Caco-2 (cell line): ENCODE results near the gene TBCB. TPM values are rescaled to one million over a fixed set of nuclear protein-coding genes. Genes with fewer than 3 reads are reported as not detected.

Experiments used
- BruUV-seq: library from RNA; stranded (reverse); fragments of 400-500 nt; replicated peaks from 2 replicates; lab custom pipeline; 2021; lab: Mats Ljungman, UMichigan
- CTCF ChIA-PET: fragments of 300-600 bp; sonication (Branson Sonifier 250); formaldehyde crosslinking; loops from one replicate; lab custom pipeline; 2022; ENCODE audit warnings: antibody characterized with exemption; lab: Charles Lee
- POLR2A ChIA-PET: fragments of 300-600 bp; sonication (Branson Sonifier 250); formaldehyde crosslinking; loops from one replicate; lab custom pipeline; 2022; ENCODE audit warnings: antibody characterized with exemption; lab: Charles Lee
- DNase-seq, 2 experiments: peaks; one replicate each; pipeline versions ENCODE4 v3.0.0 to v3.0.0-alpha.2; 2020 to 2022
- H3K27me3 ChIP-seq: replicated peaks from 2 replicates; pipeline ENCODE4 v1.6.0; 2011; ENCODE audit warnings: low read length; ENCODE audit not compliant: control insufficient read depth, insufficient read depth
- H3K36me3 ChIP-seq: 2 replicates; pipeline ENCODE4 v1.5.1; 2011; ENCODE audit warnings: low read length; ENCODE audit not compliant: control insufficient read depth, insufficient read depth
- H3K4me1 ChIP-seq: fragments of 250-450 bp; sonication (Bioruptor Pico); 2 replicates; pipeline ENCODE4 v1.5.1; 2020; ENCODE audit warnings: mild to moderate bottlenecking
- H3K4me3 ChIP-seq: 2 replicates; pipeline ENCODE4 v1.5.1; 2011; ENCODE audit warnings: low read depth, mild to moderate bottlenecking, control low read depth, low read length
- H3K9me3 ChIP-seq: fragments of 250-450 bp; sonication (Bioruptor Pico); 2 replicates; pipeline ENCODE4 v1.5.1; 2020; ENCODE audit warnings: mild to moderate bottlenecking, moderate library complexity
- H3K27ac Mint-ChIP-seq: one replicate; pipeline ENCODE4 v1.8.0; 2022; ENCODE audit warnings: mixed read lengths; ENCODE audit not compliant: unreplicated experiment
- H3K27me3 Mint-ChIP-seq: one replicate; pipeline ENCODE4 v1.8.0; 2022; ENCODE audit warnings: mixed read lengths; ENCODE audit not compliant: insufficient read depth, unreplicated experiment
- H3K36me3 Mint-ChIP-seq: one replicate; pipeline ENCODE4 v1.8.0; 2022; ENCODE audit warnings: mild to moderate bottlenecking, mixed read lengths; ENCODE audit not compliant: insufficient read depth, unreplicated experiment
- H3K4me1 Mint-ChIP-seq: one replicate; pipeline ENCODE4 v1.8.0; 2022; ENCODE audit warnings: low read depth, mixed read lengths; ENCODE audit not compliant: unreplicated experiment
- H3K4me3 Mint-ChIP-seq: one replicate; pipeline ENCODE4 v1.8.0; 2022; ENCODE audit warnings: mild to moderate bottlenecking, moderate library complexity, mixed read lengths; ENCODE audit not compliant: unreplicated experiment
- H3K9me3 Mint-ChIP-seq: one replicate; pipeline ENCODE4 v1.8.0; 2022; ENCODE audit warnings: mixed read lengths; ENCODE audit not compliant: unreplicated experiment
- CTCF ChIP-seq, 2 experiments: fragments of 200-600 bp in 1 of 2; IDR thresholded peaks; 1 replicate in 1 of 2; 2 replicates in 1 of 2; pipeline versions ENCODE4 v1.5.1 to v1.8.0; 2011 to 2022; ENCODE audit warnings: antibody characterized with exemption in 1 of 2, control low read depth in 1 of 2, inconsistent platforms in 1 of 2, low read depth in 1 of 2, low read length in 1 of 2, mild to moderate bottlenecking in 1 of 2, moderate library complexity in 1 of 2; ENCODE audit not compliant: insufficient read depth in 1 of 2, severe bottlenecking in 1 of 2, unreplicated experiment in 1 of 2
- intact Hi-C: fragments of 100-400 bp; cut with micrococcal nuclease; formaldehyde crosslinking; loops from one replicate; pipeline ENCODE4 v1.10.0; 2022; ENCODE audit not compliant: unreplicated experiment
- total RNA-seq: library from RNA; stranded (reverse); gene quantifications from 2 replicates; pipeline ENCODE4 v1.2.3, GENCODE V29; 2022

The TBCB gene
- total RNA-seq, 1 experiment from 2014 or later, result 191 TPM

- Histone ChIP-seq H3K4me3 (no peak overlapping the region), H3K27me3 (no peaks in the 10 kb centered on the region), H3K9me3 (no peaks in the 10 kb centered on the region), H3K36me3 (peaks cover 1% of the 10 kb centered on the region), H3K4me1 (no peaks in the 10 kb centered on the region)
- POLR2A ChIA-PET, result interaction anchor here (0.5 kb wide), 1 partner anchor 46 kb away, joined by 5 read pairs; no protein-coding TSS in a partner anchor
- intact Hi-C loops, result no loop called here
- CTCF ChIA-PET, result interaction anchor here (0.5 to 0.8 kb wide), 2 partner anchors 115 to 153 kb away, joined by 3 read pairs; no protein-coding TSS in a partner anchor
- no TSS peak for BruUV-seq
- no peak for DNase-seq
- no peak for TF ChIP-seq CTCF (IDR thresholded peaks at IDR 0.05; ENCODE audit: insufficient read depth in 1 of 2, low read depth in 1 of 2, low read length in 1 of 2, severe bottlenecking in 1 of 2, unreplicated experiment in 1 of 2)
- Mint-ChIP-seq H3K9me3 (no peaks in the 10 kb centered on the region), H3K36me3 (peaks cover 66% of the 10 kb centered on the region), H3K27me3 (no peaks in the 10 kb centered on the region), H3K4me1 (no peaks in the 10 kb centered on the region), H3K27ac (no peak overlapping the region), H3K4me3 (no peak overlapping the region)
Measured at GRCh38 chr19:36084231-36085009, 30.8 kb upstream of the TBCB start.

GRCh38 chr19:36086326-36086725 is 28.9 kb upstream of the TBCB start:
- intact Hi-C loops, result no loop called here
- Mint-ChIP-seq H3K9me3 (no peaks in the 10 kb centered on the region), H3K36me3 (peaks cover 56% of the 10 kb centered on the region), H3K4me3 (no peak overlapping the region), H3K27me3 (no peaks in the 10 kb centered on the region), H3K4me1 (no peaks in the 10 kb centered on the region), H3K27ac (no peak overlapping the region)
- H3K4me3 ChIP-seq, result no peak overlapping the region
- no peaks in the 10 kb centered on the region for H3K4me1 ChIP-seq
- BruUV-seq, result no TSS peak
- DNase-seq, result no peak
- no peak for TF ChIP-seq CTCF (IDR thresholded peaks at IDR 0.05; ENCODE audit: insufficient read depth in 1 of 2, low read depth in 1 of 2, low read length in 1 of 2, severe bottlenecking in 1 of 2, unreplicated experiment in 1 of 2)
- ChIA-PET POLR2A (no interaction called here), CTCF (no interaction called here)
- H3K9me3 ChIP-seq, result no peaks in the 10 kb centered on the region
- H3K27me3 ChIP-seq, result no peaks in the 10 kb centered on the region
- peaks cover 1% of the 10 kb centered on the region for H3K36me3 ChIP-seq

- H3K9me3 Mint-ChIP-seq, result no peaks in the 10 kb centered on the region
- H3K27me3 Mint-ChIP-seq, result no peaks in the 10 kb centered on the region
- no peak for DNase-seq
- H3K4me1 ChIP-seq, result no peaks in the 10 kb centered on the region
- no peak for TF ChIP-seq CTCF (IDR thresholded peaks at IDR 0.05; ENCODE audit: insufficient read depth in 1 of 2, low read depth in 1 of 2, low read length in 1 of 2, severe bottlenecking in 1 of 2, unreplicated experiment in 1 of 2)
- POLR2A ChIA-PET, result no interaction called here
- peaks cover 1% of the 10 kb centered on the region; the same call in 1 of the 2 replicates for H3K36me3 ChIP-seq
- no TSS peak for BruUV-seq
- no peak overlapping the region for H3K4me3 Mint-ChIP-seq
- CTCF ChIA-PET, result no interaction called here
- H3K36me3 Mint-ChIP-seq, result peaks cover 63% of the 10 kb centered on the region
- H3K9me3 ChIP-seq, result no peaks in the 10 kb centered on the region
- no peaks in the 10 kb centered on the region for H3K27me3 ChIP-seq
- no peak overlapping the region for H3K27ac Mint-ChIP-seq
- H3K4me3 ChIP-seq, result no peak overlapping the region
- intact Hi-C loops, result no loop called here
- no peaks in the 10 kb centered on the region for H3K4me1 Mint-ChIP-seq
Measured at GRCh38 chr19:36089847-36090246, 25.4 kb upstream of the TBCB start.
